Glutamatergic neuron (in vitro differentiated cells): ENCODE results near the gene CTAGE1. TPM values are rescaled to one million over a fixed set of nuclear protein-coding genes. Genes with fewer than 3 reads are reported as not detected.
"Not testable (repeated sequence)": the region's sequence is repeated elsewhere in the genome, so short reads cannot be mapped to it uniquely, and the experiment has no call there.

ENCODE experiments used
- DNase-seq: peaks from one replicate; pipeline ENCODE4 v3.0.0; 2022
- H3K27ac Mint-ChIP-seq: one replicate; pipeline ENCODE4 v1.8.0; 2020; ENCODE audit warnings: mild to moderate bottlenecking, mixed read lengths, inconsistent platforms; ENCODE audit not compliant: unreplicated experiment
- H3K27me3 Mint-ChIP-seq: one replicate; pipeline ENCODE4 v1.8.0; 2020; ENCODE audit warnings: mild to moderate bottlenecking, moderate library complexity, mixed read lengths, inconsistent platforms; ENCODE audit not compliant: unreplicated experiment
- H3K36me3 Mint-ChIP-seq: one replicate; pipeline ENCODE4 v1.8.0; 2020; ENCODE audit warnings: mild to moderate bottlenecking, mixed read lengths, inconsistent platforms; ENCODE audit not compliant: unreplicated experiment
- H3K4me1 Mint-ChIP-seq: one replicate; pipeline ENCODE4 v1.8.0; 2020; ENCODE audit warnings: mild to moderate bottlenecking, low read depth, mixed read lengths, inconsistent platforms; ENCODE audit not compliant: unreplicated experiment
- H3K4me3 Mint-ChIP-seq: one replicate; pipeline ENCODE4 v1.8.0; 2020; ENCODE audit warnings: mild to moderate bottlenecking, mixed read lengths, inconsistent platforms; ENCODE audit not compliant: unreplicated experiment
- H3K9me3 Mint-ChIP-seq: one replicate; pipeline ENCODE4 v1.8.0; 2020; ENCODE audit warnings: mild to moderate bottlenecking, moderate library complexity, mixed read lengths, inconsistent platforms; ENCODE audit not compliant: unreplicated experiment
- CTCF ChIP-seq: fragments of 200-600 bp; sonication (generic); IDR thresholded peaks from one replicate; pipeline ENCODE4 v1.5.0; 2021; ENCODE audit not compliant: partially characterized antibody, unreplicated experiment
- total RNA-seq: library from RNA; stranded (reverse); fragmentation: NEBNext Ultra II Directional; extraction: Animal tissue kit (Norgen Biotek cat#: 25700); gene quantifications from one replicate; pipeline ENCODE4 v1.2.1, GENCODE V29; 2021; ENCODE audit not compliant: unreplicated experiment

The CTAGE1 gene
- total RNA-seq, 1 donor from 2014 or later: not detected

- Mint-ChIP-seq H3K4me3 (no peak overlapping the region), H3K9me3 (no peaks in the 10 kb centered on the region), H3K27me3 (peaks cover 1% of the 10 kb centered on the region), H3K4me1 (no peaks in the 10 kb centered on the region), H3K36me3 (no peaks in the 10 kb centered on the region), H3K27ac (no peak overlapping the region)
- DNase-seq: no peak
- TF ChIP-seq CTCF: no peak
Observed at GRCh38 chr18:22394428-22394827, 23.3 kb downstream of the CTAGE1 start.

- not testable (repeated sequence) for H3K9me3 Mint-ChIP-seq, H3K27me3 Mint-ChIP-seq, H3K36me3 Mint-ChIP-seq, DNase-seq, H3K27ac Mint-ChIP-seq, H3K4me3 Mint-ChIP-seq, H3K4me1 Mint-ChIP-seq
Observed at GRCh38 chr18:22393164-22393563, 24.6 kb downstream of the CTAGE1 start.

- no peak overlapping the region for H3K27ac Mint-ChIP-seq
- no peaks in the 10 kb centered on the region for H3K4me1 Mint-ChIP-seq
- no peaks in the 10 kb centered on the region for H3K9me3 Mint-ChIP-seq
- no peak for TF ChIP-seq CTCF
- DNase-seq: no peak
- no peak overlapping the region for H3K4me3 Mint-ChIP-seq
- H3K36me3 Mint-ChIP-seq: no peaks in the 10 kb centered on the region
- peaks cover 1% of the 10 kb centered on the region for H3K27me3 Mint-ChIP-seq
Observed at GRCh38 chr18:22391407-22392345, 26.0 kb downstream of the CTAGE1 start.

GRCh38 chr18:22387787-22388186 lies 29.9 kb downstream of the CTAGE1 start:
- Mint-ChIP-seq H3K27ac (no peak overlapping the region), H3K4me1 (no peaks in the 10 kb centered on the region), H3K4me3 (no peak overlapping the region), H3K9me3 (no peaks in the 10 kb centered on the region), H3K27me3 (no peaks in the 10 kb centered on the region), H3K36me3 (no peaks in the 10 kb centered on the region)
- no peak for DNase-seq
- TF ChIP-seq CTCF: no peak

GRCh38 chr18:22387364-22387763 lies 30.4 kb downstream of the CTAGE1 start:
- no peak overlapping the region for H3K4me3 Mint-ChIP-seq
- no peak overlapping the region for H3K27ac Mint-ChIP-seq
- no peaks in the 10 kb centered on the region for H3K9me3 Mint-ChIP-seq
- no peaks in the 10 kb centered on the region for H3K27me3 Mint-ChIP-seq
- no peak for TF ChIP-seq CTCF
- DNase-seq: no peak
- no peaks in the 10 kb centered on the region for H3K4me1 Mint-ChIP-seq
- H3K36me3 Mint-ChIP-seq: no peaks in the 10 kb centered on the region
